NCI-H510A (cell line): ENCODE measurements around the gene ALOX12.

Experiments used
- DNase-seq: peaks from one replicate; lab custom pipeline; 2025; lab: John Stamatoyannopoulos, UW

The ALOX12 gene

GRCh38 chr17:7002288-7003047, 6.6 kb downstream of the ALOX12 start:
- DNase-seq, result no peak

GRCh38 chr17:7003745-7004144, 7.9 kb downstream of the ALOX12 start:
- no peak for DNase-seq

- DNase-seq, result peak; percentile 12
Observed at GRCh38 chr17:7004398-7005253, 8.8 kb downstream of the ALOX12 start.

GRCh38 chr17:7005716-7006115, 9.9 kb downstream of the ALOX12 start:
- no peak for DNase-seq

- no peak for DNase-seq
Observed at GRCh38 chr17:7007143-7007542, 11.3 kb downstream of the ALOX12 start.

DNA sequence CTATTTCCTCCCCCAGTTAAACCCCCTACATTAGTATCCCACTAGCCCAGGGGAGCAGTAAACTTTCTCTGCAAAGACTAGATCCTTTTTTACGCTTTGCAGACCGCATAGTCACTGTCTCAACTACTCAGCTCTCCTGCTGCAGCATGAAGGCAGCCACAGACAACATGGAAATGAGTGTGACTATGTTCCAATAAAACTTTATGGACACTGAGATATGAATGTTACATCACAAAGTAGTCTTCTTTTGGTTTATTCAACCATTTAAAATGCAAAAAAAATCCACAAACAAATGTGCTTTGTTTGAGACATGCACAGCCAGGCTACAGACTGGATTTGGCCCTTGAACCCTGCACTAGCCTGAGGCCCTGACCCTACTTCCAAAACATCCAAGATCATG, 14.7 kb downstream of the ALOX12 start:
- no peak for DNase-seq

DNA sequence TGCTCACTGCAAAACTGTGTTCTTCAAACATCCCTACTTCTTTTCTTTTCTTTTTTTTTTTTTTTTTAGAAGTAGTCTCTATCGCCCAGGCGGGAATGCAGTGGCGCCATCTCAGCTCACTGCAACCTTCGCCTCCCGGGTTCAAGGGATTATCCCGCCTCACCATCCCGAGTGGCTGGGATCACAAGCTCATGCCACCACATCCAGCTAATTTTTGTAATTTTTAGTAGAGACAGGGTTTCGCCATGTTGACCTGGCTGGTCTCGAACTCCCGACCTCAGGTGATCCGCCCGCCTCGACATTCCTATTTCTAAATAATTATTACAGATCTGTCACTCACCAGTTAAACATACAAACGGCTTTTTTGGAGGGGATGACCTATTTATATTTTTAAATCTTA, 15.6 kb downstream of the ALOX12 start:
- no peak for DNase-seq

DNA sequence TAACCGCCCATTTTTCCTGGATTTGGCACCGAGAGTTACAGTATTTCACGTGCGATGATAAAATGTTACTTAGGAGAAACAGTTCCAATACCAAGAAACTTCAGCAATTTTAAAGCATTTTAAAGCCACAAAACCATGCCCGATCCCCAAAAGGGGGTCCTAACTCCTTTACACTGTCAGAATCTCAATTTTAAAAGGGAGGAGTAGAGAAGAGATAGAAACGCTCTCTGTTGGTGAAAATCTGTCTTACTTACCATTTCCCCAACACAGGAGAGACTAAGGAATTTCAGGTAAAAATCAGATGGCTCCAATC, 16.0 kb downstream of the ALOX12 start:
- no peak for DNase-seq

GRCh38 chr17:7014261-7014994, 18.6 kb downstream of the ALOX12 start:
- peak; percentile 95 for DNase-seq

- DNase-seq, result peak; percentile 83
Observed at GRCh38 chr17:7014995-7015958, 19.4 kb downstream of the ALOX12 start.

DNA sequence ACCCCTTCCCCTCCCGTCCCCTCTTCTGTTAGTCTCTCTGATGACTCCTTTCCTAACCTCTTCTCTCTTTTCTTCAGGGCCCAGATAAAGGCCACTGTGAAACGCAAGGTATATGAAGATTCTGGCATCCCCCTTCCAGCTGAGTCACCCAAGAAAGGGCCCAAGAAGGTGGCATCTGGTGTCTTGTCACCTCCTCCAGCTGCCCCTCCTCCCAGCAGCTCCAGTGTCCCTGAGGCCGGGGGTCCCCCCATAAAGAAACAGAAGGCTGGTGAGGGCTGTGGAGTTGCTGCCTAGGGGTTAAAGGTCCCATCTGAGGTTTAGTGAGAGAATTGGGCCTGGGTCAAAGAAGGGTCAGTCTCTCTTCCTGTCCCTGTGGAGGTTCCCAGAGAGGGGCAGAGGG, 20.6 kb downstream of the ALOX12 start:
- no peak for DNase-seq

DNA sequence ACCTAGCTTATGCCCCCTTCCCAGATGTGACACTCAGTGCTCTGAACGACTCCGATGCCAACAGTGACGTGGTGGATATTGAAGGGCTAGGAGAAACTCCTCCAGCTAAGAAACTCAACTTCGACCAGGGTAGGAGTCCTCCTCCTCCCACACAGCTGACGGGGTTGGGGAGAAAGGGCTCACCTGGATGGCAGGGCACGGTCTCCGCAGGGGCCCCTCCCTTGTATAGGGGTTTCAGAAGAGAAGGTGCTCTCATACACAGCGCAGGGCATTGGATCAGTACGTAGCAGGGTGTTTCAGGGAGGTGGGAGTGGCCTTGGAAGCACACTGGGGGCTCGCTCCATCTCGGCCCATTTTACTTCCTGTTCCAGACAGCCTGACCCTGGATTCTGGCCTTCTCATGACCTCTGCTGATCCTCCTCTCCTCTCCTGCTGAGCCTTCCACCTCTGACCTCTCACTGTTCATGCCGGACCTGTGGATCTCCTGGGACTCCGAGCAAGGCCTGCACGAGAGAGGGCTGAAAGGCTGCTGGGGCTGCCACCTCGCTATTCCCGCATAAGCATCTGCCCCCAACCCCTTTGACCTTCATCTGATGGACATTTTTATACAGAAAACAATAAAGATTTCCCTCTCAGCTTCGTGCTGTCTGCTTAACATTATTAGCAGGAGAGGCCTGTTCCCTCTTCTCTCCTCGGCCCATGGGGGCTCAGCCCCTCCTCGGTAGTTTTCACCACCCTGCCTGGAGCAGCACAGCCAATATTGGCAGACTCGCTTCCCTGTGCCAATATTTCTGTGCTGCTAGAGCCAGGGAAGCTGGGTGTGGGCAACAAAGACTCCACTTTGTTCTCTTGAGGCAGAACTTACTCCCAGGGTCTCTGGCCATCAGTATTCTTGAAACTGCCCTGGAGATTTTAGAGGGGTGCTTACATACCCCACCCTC, 21.3 kb downstream of the ALOX12 start:
- DNase-seq, result no peak

DNA sequence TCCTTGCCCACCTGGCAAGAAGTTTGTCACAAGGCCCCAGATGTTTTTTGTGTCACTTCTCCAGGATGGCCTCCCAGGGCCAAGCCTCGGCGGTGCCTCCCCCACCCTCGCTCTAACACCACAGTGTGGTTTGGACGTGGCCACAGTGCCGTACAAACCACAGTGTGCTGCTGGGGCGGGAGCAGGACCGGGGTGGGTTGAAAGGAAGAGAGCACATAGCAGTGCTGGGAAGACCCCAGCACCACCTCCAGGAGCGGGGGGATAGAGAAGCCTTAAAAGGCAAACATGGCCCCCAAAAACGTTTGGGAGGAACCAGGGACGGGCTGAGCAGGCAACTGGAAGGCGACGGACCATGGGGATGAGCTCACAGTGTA, 22.0 kb downstream of the ALOX12 start:
- DNase-seq, result no peak

- no peak for DNase-seq
Observed at GRCh38 chr17:7018331-7018964, 22.6 kb downstream of the ALOX12 start.

- DNase-seq, result no peak
Observed at GRCh38 chr17:7019367-7019766, 23.5 kb downstream of the ALOX12 start.

DNA sequence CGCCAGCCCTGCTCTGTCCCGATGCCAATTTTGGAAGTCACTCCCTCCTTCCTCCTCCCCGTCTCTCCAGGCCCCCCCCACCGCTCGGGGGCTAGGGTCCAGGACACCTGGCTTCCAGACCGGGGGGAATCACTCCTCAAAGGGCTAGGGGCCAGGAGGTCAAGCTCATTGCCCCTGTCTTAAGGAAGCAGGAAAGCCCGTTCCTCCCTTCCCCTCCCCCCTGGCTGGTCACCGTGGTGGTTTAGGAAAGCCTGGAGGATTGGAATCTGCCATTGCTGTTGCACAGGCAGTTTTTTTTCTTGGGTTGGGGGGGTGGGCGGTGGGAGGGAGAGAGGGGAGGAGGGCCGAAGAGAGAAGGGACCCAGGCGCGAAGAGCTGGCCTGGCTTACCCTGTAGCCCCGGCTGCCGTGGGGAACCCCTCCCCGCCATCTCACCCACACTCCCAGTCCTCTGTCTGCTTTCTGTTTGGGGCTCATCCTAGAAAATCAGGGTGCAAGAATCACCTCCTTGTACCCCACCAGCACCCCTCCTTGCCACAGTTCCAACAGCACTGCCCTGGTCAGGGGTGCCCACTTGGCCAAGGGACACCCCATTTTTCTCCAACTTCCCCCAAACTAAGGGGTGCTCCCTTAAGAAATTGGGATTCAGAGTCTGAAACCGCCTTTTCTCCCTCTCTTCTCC, 24.1 kb downstream of the ALOX12 start:
- DNase-seq, result no peak

- no peak for DNase-seq
Observed at GRCh38 chr17:7020894-7021664, 25.2 kb downstream of the ALOX12 start.

GRCh38 chr17:7021993-7022778, 26.3 kb downstream of the ALOX12 start:
- peak; percentile 27 for DNase-seq
